GM12873 (cell line): ENCODE data around the gene SOAT1.

Experiments
- CTCF ChIP-seq: IDR thresholded peaks from 2 replicates; pipeline ENCODE4 v1.5.1; 2012; ENCODE audit warnings: low read depth, mild to moderate bottlenecking, moderate library complexity, low read length, control low read depth; ENCODE audit not compliant: insufficient read depth; ENCODE audit errors: missing control alignments

The SOAT1 gene

GRCh38 chr1:179352236-179352635 lies 58.6 kb downstream of the SOAT1 start:
- TF ChIP-seq CTCF: no peak

GRCh38 chr1:179353546-179353945 lies 59.9 kb downstream of the SOAT1 start:
- no peak for TF ChIP-seq CTCF

GRCh38 chr1:179365342-179366092 lies 71.9 kb downstream of the SOAT1 start, which contains the start of gene AXDND1:
Gene AXDND1, plus strand, starts transcription at chr1:179365971. Its CDS starts 539 bp downstream, at chr1:179366510.
- no peak for TF ChIP-seq CTCF

GRCh38 chr1:179366093-179366800 lies 72.7 kb downstream of the SOAT1 start:
- no peak for TF ChIP-seq CTCF

- peak; percentile 53 for TF ChIP-seq CTCF
Measured at GRCh38 chr1:179369751-179370341, 76.2 kb downstream of the SOAT1 start.

GRCh38 chr1:179372160-179372559 lies 78.6 kb downstream of the SOAT1 start:
- TF ChIP-seq CTCF: no peak

DNA sequence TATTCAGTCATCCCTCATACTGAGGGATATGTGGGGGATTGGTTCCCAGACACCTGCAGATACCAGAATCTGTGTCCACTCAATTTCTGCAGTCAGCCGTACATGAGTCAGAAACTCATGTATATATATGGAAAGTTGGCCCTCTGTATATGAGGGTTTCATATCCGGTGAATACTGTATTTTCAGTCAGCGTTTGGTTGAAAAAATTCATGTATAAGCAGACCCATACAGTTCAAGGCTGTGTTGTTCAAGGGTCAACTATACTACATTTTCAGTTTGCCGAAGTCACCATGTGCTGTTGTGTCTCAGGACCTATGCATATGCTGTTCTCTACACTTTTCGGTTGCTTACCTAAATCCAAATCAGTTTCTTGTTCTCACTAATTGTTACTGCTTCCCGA lies 82.6 kb downstream of the SOAT1 start:
- TF ChIP-seq CTCF: no peak
